GM23248 (cell line): Measurements from ENCODE around the gene THEM4.

Experiments used
- EZH2 ChIP-seq: fragments of 200-600 bp; sonication (generic); IDR thresholded peaks from 2 replicates; pipeline ENCODE4 v1.6.1; 2018; ENCODE audit warnings: antibody characterized with exemption, mild to moderate bottlenecking; ENCODE audit not compliant: insufficient read depth, poor library complexity, severe bottlenecking
- EZH2phosphoT487 ChIP-seq: fragments of 200-600 bp; sonication (generic); IDR thresholded peaks from 2 replicates; pipeline ENCODE4 v1.6.1; 2018; ENCODE audit warnings: antibody characterized with exemption, moderate library complexity, mild to moderate bottlenecking, low read depth; ENCODE audit not compliant: insufficient read depth

DNA sequence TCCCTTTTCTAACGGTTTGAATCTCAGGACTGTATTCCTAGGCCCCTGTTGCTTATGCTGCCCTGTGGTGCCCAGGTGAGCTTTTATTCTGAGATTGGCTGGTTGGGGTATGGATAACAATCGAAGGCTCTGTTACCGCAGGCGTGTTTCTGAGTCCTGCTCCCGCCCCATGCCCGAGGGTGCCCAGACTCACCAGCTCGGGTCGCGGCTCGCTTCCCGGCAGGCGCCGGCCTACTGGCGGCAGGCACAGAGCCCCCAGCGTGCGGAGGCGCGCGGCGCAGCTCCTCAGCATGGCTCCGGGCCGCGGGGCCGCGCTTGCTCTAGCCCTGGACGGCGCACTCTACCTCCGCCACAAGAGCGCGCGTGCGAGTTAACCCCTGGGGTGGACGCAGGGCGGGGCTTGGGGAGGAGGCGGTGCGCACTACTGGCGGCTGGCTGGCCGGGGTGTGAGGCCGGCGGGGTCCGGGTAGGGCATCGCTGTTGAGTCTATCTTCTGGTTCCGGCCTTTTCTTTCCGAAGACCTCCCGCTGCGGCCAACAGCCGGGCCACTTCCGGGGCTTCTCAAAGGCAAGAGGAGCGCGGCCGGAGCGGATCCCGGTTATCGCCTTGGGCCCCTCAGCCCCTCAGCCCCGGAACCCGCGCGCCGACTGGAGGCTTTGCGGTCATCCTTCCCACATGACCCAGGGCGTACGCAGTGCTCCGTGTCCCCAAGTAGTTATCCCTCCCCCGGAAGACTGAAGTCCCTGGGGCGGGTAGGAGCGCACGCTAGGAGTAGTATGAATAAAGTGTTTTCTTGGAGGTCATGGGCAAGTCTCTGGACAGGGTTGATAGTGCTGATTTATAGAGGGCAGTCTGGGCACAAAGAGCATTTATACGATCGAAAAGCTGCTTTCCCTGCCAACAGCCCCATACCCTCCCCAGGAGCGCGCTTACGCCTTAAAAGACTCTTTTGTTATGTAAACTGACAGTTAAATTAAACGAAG, at the start of gene THEM4:
- TF ChIP-seq EZH2 = no peak
- no peak for TF ChIP-seq EZH2phosphoT487
